Stimulated activated naive CD8-positive, alpha-beta T cell treated with anti-CD3 and anti-CD28 coated beads, Interleukin-15, Interleukin-2, amounts not matched to agents 100 U/mL and 50 U/mL, for 24 hours (primary cell): ENCODE data around the gene ZDHHC8.
A peak's percentile ranks its signal among the peaks of the same experiment; 100 is the strongest.

Experiments used
- ATAC-seq: fragments of 150-1000 bp; cut with Tn5 transposase; one replicate; pipeline ENCODE4 v1.10.0; 2021
- DNase-seq: peaks from one replicate; pipeline ENCODE4 v3.0.0; 2021

ZDHHC8 gene

DNA sequence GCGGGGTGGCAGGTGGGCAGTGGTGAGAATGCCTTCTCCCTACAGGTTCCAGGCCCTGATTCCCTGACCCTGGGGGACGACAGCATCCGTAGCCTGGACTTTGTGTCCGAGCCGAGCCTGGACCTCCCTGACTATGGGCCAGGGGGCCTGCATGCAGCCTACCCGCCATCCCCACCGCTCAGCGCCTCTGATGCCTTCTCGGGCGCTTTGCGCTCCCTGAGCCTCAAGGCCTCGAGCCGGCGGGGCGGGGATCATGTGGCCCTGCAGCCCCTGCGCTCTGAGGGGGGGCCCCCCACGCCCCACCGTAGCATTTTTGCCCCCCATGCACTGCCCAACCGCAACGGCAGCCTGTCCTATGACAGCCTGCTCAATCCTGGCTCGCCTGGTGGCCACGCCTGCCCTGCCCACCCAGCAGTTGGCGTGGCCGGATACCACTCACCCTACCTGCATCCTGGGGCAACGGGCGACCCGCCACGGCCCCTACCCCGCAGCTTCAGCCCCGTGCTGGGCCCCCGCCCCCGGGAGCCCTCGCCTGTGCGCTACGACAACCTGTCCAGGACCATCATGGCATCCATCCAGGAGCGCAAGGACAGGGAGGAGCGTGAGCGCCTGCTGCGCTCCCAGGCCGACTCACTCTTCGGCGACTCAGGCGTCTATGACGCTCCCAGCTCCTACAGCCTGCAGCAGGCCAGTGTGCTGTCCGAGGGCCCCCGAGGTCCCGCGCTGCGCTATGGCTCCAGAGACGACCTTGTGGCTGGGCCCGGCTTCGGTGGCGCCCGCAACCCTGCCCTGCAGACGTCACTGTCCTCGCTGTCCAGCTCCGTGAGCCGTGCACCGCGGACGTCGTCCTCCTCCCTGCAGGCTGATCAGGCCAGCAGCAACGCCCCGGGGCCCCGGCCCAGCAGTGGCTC is 11.4 kb downstream of the ZDHHC8 start:
- ATAC-seq, result no peak
- DNase-seq, result no peak

DNA sequence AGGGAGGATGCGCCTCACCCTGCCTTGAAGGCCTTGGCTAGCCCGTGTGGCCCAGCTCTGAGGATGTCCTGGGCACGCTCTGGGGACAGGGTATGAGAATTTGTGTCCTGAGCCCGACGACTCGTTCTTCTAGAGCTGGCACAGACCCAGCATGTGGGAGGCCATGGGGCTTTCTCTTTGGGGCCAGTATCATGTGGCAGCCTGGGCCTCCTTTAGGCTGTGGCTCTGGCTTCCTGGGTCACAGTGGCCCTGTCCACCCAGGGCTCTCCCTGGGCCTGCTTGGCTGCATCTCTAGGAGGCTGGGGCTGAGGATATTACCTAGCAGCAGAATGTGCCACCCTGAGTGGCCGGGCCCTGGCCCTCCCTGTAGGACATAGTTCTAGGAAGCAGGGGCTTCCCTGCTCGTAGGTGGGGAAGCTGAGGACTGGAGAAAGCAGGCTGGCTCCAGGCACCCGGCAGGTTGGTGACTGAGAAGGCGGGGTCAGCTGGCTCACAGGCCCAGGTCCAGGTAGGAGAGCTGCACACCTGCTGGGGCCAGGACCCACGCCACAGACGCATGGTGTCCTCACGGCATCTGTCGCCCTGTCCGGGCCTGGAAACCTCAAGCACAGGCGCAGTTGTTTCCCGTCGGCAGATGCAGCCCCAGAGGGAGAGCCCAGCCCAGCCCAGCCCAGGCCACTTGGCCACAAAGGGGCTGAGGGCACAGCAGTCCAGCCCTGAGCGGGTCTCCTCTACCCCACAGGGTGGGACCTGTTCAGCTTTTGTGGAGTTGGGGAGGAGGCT is 12.5 kb downstream of the ZDHHC8 start:
- DNase-seq, result no peak
- ATAC-seq, result no peak

DNA sequence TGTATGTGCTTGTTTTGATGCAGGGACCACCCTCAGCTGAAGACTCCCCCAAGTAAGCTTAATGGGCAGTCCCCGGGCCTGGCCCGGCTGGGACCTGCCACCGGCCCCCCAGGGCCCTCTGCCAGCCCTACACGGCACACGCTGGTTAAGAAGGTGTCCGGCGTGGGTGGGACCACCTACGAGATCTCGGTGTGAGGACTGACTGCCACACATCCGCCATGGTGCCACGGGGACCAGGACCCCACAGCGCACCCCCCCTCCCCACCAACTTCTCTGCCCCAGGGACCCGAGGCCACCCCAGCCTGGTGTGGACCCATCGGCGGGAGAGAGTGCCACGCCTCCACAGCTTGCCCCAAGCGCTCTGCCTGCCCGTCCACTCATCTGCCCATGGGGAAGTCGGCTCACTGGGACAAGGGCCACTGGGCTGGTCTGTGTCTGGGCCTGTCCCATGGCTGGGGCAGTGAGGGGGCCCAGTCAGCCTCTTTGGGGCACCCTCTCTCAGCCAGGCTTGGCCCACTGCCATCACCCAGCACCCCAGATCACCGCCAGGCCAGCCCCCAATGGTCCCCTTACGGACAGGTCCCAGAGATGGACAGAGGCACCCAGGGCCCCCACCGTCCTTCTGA is 13.7 kb downstream of the ZDHHC8 start:
- DNase-seq (no peak), ATAC-seq (no peak)

DNA sequence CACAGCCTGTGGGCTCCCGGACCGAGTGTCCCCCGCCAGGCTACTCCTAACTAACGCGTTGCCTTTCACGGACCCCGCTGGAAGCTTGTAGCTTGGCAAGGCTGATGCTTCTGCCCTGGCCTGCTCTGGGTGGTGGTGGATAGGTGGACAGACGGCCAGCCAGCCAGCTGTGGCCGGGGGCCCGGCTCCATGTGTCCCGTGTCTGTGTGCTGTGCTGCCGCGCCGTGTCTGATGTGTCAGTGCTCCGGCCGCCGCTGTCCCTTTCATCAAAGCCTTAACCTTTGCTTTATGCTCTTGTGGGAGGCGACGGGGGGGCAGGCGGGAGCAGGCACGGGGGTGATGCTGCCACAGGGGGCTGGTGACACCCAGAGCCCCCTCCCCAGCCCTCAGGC is 14.2 kb downstream of the ZDHHC8 start:
- ATAC-seq, result no peak
- no peak for DNase-seq

DNA sequence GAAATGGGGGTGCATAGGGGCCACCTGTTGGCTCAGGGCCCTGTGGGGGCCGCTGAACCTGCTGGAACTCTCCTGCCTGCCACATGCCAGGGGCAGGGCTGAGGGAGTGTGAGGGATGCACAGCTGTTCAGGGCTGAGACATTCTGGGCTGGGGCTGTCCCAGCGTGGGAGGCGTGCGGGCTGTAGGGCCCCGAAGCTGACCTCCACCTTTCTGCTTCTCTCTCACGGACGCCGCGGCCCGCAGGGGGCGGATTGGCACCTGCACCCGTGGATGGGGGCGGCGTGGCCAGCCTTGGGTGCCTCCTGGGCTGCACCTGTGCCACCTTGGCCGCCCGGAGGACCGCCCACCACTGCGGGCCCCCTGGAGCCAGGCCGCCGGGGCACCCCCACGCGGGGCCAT is 15.2 kb downstream of the ZDHHC8 start:
- DNase-seq, result no peak
- peak; percentile 15 for ATAC-seq

DNA sequence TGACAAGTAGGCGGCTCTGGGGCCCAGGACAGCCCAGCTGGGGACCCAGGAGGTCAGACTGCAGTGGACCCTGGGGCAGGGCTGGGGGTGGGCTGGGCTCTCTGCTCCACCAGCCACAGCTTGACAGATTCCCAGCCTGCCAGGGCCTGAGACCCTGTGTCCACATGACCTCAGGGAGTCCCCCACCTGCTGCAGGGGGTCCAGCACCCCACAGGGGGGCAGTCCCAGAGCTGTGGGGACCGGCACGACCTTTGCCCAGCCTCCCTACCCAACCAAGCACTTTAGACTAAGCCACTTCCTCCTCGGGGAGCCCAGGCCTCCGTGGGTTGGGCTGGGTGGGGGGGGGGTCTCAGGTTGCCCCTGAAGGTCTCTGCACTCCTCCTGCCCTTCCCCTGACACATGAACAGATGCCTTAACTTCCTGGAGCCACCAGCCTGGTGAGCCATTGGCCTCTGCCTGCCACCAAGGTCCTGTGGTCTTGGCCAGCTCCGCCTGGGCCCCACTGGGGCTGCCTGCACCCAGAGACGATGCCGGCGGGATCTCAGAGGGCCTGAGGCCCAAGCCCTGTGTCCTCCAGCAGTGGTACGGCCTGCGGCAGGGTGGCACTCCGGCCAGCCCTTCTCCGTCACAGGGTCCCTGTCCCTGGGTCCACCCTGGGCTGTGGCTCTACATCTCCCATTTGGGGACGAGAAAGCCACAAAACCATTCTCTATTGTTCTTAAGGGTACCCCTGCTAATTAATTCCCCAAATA is 15.8 kb downstream of the ZDHHC8 start:
- DNase-seq (no peak), ATAC-seq (no peak)

DNA sequence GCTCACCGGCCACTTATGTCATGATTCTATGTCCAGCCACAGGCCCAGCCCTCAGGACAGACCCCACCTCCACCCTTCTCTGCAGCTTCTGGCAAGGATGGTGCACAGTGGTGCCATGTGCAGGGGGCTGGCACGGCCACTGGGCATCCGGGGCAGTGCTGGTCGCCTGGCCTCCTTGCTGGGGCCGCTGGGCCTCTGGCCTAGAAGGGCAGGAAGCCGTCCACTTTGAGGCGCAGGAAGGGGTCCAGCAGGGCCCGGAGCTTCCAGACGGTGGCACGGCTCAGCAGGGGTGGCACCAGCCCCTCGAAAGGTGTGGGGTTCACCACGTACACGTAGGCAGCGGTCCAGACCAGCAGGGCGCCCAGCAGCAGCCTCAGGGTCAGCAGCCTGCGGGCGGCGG is 16.8 kb downstream of the ZDHHC8 start:
- DNase-seq (no peak), ATAC-seq (no peak)

DNA sequence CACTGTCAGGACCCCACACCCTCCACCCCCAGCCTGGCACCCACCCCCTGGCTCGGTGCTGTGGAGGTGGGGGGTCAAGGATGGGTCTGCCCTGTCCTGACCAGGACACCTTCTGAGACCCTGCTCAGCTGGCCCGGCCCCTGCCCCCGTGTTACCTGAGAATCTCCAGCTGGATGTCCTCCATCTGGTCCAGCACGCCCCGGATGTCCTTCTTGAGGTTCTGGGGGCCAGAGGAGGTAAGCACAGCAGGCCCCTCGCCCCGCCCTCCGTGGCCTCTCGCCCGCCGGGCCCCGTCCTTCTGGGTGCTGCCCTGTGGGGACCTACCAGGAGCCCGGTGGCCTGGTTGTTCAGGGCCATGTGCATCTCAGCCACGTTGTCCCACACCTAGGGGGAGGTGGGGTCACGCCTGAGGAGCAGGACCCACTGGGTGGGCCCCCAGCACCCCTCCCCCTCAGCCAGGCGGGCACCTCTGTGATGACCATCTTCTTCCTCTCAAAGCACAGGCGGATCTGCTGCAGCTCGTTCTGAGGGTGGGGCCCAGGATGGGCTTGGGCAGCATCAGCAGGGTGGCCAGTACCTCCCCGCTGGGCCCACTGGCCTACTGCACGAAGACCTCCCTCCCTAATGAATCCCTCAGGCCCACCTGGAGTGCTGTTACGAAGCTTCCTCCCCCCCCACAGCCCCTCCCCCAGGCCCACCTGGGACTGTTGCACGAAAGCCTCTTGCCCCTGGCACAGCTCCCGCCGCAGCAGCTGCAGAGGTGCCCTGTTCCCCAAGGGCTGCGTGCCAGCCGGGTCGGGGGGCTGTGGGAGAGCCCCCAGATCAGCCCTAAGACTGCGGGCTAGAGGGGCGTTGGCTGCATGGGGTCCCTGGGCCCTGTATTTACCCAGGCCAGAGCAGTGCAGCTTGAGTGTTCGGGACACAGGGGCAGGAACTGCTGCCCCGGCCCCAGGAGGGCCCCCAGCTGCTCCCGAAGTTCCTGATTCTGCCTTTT is 17.9 kb downstream of the ZDHHC8 start:
- DNase-seq, result no peak
- no peak for ATAC-seq

DNA sequence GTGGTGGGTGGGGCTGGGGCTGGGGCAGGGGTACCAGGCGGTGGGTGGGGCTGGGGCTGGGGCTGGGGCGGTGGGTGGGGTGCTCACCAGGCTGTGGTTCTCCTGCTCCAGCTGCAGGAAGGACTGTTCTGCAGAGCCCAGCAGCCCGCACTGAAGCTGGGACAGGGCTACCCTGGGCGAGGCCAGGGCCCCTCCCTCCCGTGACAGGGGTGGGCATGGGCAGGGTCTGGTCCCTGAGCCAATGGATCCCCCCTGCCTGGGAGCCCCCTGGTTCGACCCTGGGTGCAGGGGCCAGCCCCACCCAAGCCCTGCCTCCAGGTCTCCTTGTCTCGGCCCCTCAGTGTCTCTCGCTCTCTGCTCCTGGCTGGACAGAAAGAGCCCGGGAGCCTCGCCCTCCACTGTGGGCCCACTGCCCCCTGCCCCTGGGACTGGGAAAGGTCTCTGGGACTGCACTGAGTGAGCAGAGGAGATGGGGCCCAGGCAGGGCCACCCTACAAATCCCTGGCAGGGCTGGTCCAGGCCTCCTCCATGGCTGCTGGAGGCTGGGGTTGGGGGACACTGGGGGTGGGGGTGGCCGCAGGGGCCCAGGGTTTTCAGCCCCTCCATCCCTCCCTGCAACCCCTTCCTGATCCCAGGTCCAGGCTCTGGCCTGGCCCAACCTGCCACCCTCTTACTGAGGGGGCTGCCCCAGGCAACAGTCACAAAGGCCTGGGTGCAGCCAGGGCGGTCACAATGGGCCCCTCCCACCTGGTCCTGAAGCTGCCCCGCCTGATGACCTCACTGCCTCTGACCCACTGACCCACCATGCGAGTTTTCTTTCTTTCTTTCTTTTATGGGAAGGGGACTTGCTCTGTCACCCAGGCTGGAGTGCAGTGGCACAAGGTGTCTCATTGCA is 19.0 kb downstream of the ZDHHC8 start, which contains the start of gene CCDC188:
CCDC188 (minus strand) TSS at position 675 of the 895 bp plus-strand sequence; CDS start at position 606, 69 bp downstream.
- ATAC-seq, result no peak
- DNase-seq, result no peak

DNA sequence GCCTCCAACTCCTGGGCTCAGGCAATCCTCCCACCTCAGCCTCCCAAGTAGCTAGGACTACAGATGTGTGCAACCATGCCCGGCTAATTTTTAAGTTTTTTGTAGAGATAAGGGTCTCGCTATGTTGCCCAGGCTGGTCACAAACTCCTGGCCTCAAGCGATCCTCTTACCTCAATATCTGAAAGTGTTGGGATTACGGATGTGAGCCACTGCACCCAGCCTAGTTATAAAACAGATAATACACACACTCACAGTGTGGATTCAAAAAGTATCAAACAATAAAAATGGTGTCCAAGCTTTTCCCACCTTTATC is 19.6 kb downstream of the ZDHHC8 start:
- no peak for ATAC-seq
- DNase-seq, result no peak

DNA sequence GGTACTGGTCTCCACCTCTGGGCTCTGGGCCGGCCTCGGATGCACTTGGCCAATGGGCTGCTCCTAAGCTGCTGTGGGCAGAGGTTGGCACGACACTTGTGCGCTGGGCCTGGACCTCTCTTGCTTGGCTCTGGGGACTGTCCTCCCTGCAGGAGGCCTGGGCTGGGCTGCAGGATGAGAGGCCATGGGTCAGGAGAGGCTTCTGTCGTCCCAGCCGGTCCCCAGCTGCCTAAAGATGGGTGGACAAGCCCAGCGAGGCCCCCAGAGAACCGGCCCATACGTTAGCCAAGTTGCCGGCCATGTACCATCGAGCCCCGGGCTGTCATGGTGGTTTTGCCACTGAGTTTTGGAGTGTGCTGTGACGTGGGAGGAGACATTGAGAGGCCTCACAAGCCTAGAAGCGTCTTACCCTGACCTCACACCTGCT is 20.9 kb downstream of the ZDHHC8 start:
- no peak for ATAC-seq
- DNase-seq, result no peak

DNA sequence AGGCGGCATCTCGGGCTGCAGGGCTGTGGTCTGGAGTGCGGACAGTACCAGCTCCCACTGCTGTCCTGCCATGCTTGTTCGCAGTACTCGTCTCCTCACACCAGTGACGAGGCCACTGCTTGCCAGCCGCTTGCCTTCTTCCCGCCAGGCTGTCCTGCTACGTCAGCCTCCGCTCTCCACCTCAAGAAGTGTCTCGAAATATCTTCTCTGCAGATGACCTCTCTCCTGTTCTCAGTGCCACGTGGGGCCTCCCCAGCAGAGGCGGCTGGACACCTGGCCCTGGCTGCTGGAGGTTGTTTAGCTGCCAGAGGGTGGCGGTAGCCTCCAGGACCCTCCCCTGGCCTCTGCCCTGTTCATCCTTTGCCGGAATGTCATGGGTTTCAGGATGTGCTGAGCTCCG is 22.3 kb downstream of the ZDHHC8 start:
- DNase-seq, result no peak
- no peak for ATAC-seq

DNA sequence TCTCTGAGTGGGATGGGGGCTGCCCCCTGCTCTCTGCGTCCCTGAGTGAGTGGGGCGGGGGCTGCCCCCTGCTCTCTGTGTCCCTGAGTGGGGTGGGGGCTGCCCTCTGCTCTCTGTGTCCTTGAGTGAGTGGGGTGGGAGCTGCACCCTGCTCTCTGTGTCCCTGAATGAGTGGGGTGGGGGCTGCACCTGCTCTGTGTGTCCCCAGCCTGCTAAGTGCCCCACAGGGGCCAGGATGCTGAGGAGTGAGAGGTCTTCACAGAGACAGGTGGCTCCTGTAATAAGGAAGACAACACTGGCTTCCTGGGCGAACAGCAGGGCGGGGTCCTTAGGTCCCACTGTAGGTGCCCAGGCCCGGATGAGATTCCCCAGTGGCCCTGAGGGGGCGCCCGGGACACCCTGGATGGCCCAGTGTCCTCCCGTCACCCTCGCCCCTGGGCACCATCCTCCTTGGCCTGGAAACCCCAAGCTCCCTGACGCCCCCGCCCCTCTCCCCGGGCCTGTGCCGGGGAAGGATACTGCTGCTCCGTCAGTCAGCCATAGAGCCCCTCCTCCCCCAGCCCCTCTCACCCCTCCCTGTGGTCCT is 23.1 kb downstream of the ZDHHC8 start:
- ATAC-seq, result peak; percentile 11

DNA sequence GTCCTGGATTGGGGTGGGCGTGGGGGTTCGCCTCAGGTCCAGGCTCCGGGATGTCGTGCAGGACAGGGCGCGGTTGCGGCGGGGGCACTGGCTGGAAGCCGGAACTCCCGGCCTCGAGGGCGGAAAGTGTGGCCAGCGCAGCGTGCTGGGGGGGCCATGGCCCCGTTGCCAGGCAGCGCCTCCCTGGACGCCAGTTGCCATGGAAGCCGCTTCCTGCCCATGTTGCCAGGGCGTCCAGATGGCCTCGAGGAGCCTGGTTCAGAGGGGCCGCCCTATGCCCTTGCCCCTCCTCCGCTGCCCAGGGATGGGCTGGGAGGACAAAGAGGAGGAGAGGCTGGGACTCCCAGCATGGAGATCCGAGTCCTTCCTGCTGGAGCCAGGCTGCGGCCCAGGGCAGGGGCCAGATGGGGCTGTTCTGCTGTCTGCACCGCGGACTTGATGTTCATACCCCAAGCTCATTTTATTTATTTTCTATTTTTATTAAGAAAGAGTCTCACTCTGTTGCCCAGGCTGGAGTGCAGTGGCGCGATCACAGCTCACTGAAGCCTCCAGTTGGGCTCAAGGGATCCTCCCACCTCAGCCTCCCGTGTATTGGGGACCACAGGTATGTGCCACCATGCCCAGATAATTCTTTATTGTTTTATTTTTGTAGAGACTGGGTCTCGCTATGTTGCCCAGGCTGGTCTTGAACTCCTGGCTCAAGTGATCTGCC is 23.9 kb downstream of the ZDHHC8 start:
- DNase-seq (no peak), ATAC-seq (no peak)

More for the DNA sequence above, 23.1 kb downstream of the ZDHHC8 start:
- DNase-seq, result no peak

DNA sequence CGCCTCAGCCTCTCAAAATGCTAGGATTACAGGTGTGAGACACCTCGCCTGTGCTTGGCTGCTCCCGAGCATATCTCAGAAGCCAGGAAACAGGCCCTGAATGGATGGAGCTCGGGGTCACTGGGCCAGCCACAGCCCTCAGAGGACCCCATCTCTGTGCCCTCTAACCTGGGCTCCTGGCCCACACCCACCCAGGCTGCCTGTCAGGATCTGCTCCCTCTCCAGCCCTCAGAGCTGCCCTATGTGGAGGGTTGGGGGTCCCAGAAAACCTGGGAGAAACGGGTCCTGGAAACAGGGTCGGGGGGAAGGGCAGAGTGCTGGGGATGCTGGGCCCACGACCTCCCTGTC is 24.4 kb downstream of the ZDHHC8 start:
- DNase-seq (no peak), ATAC-seq (no peak)

DNA sequence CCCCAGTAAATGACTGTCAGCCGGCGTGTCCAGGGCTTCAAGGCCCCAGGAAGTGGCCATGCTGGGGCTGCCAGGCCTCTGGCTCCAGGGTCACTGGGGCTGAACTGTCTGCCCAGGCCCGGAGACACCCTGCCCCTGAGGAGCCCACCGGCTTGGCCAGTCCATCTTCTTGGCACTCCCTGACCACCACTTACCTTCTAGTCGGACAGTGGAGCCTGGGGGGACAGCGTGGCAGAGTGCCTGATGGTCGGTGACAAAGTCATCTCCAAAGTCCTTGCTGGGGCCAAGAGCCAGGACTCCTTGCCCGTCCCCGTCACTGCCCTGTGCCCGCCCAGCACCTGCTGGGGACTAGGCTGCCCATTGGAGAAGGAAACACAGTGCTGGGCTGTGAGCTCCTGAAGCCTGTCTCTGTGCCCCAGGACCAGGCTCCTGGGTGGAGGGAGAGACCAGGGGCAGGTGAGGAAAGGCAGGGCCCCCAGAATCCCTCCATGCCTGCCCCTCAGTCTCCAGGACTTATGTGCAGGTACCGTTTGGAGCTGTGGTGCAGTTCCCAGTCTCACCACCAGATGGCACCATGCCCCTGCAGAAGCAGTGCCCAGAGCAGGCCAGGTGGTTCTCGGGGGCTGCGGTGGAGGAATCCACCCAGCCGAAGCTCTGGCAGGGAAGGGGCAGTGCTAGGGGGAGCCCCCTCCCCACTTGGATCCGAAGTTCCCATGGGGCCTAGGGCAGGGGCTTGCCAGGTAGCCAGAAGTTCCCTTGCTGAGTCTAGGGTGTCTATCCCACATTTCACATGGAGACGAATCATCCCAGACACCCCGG is 25.2 kb downstream of the ZDHHC8 start:
- ATAC-seq (peak; percentile 79), DNase-seq (peak; percentile 90)

DNA sequence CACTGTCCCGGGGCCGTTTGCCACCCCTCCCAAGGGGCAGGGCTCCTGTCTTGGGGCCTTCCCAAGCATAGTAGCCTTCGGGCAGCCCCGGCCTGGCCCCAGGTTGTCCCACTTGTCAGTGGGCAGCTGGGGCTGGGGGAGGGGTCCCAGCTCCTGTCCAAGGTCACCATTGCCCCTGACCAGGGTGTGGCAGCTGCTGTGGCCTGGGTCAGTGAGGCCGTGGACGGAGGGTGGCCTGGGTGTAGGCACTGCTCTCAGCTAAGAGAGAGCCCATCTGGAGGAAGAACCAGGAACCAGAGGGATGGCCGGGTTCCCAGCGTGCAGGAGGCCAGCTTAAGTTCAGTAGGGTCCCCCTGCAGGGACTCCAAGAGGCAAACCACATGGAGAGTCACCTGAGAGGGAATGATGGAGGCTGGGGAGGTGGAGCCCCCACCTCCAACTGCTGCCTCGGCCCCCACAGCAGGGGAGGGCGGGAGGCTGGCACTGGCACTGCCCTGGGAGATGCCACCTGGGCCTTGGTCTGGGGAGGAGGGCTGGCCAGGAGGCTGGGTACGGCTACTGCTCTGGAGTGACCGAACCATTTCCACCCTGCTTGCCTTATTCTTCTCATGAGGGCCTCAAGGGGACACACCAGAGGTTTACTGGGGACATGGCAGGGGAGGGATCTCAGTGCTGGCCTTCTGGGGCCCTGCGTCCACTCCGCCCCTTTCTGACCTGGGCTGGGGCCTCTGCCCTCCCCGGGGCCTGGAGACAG is 26.0 kb downstream of the ZDHHC8 start:
- DNase-seq (no peak), ATAC-seq (no peak)
